GM19043 (cell line): ENCODE measurements around the gene CD47.
A peak's percentile ranks its signal among the peaks of the same experiment; 100 is the strongest.

Experiments
- ATAC-seq: cut with Tn5 transposase; IDR thresholded peaks from one replicate; pipeline ENCODE4 v1.9.1; 2021; ENCODE audit warnings: low read depth; ENCODE audit not compliant: unreplicated experiment

The CD47 gene

GRCh38 chr3:108118038-108118768 lies 27.4 kb upstream of the CD47 start:
- no peak for ATAC-seq

GRCh38 chr3:108117241-108117775 lies 26.5 kb upstream of the CD47 start:
- no peak for ATAC-seq

- no peak for ATAC-seq
Measured at GRCh38 chr3:108114423-108115065, 23.7 kb upstream of the CD47 start.

GRCh38 chr3:108113975-108114374 lies 23.1 kb upstream of the CD47 start:
- no peak for ATAC-seq

- no peak for ATAC-seq
Measured at GRCh38 chr3:108110934-108111333, 20.1 kb upstream of the CD47 start.

- ATAC-seq = no peak
Measured at GRCh38 chr3:108108416-108108815, 17.6 kb upstream of the CD47 start.

GRCh38 chr3:108106449-108106848 lies 15.6 kb upstream of the CD47 start:
- ATAC-seq = no peak

GRCh38 chr3:108106031-108106430 lies 15.2 kb upstream of the CD47 start:
- ATAC-seq = no peak

GRCh38 chr3:108103886-108104797 lies 13.3 kb upstream of the CD47 start:
- no peak for ATAC-seq

- ATAC-seq = no peak
Measured at GRCh38 chr3:108103040-108103751, 12.4 kb upstream of the CD47 start.

- ATAC-seq = no peak
Measured at GRCh38 chr3:108102420-108103039, 11.7 kb upstream of the CD47 start.

GRCh38 chr3:108100906-108101660 lies 10.3 kb upstream of the CD47 start:
- ATAC-seq = peak; percentile 94

- no peak for ATAC-seq
Measured at GRCh38 chr3:108099679-108100428, 9.0 kb upstream of the CD47 start.

- ATAC-seq = no peak
Measured at GRCh38 chr3:108099244-108099643, 8.4 kb upstream of the CD47 start.

- ATAC-seq = no peak
Measured at GRCh38 chr3:108098003-108098370, 7.2 kb upstream of the CD47 start.

- no peak for ATAC-seq
Measured at GRCh38 chr3:108097322-108098002, 6.6 kb upstream of the CD47 start.

- ATAC-seq = no peak
Measured at GRCh38 chr3:108096532-108097321, 5.9 kb upstream of the CD47 start.
